ENCODE data around the gene ADGRB3.
"Not testable (repeated sequence)": the region's sequence is repeated elsewhere in the genome, so short reads cannot be mapped to it uniquely, and the experiment has no call there.

The ADGRB3 gene

DNA sequence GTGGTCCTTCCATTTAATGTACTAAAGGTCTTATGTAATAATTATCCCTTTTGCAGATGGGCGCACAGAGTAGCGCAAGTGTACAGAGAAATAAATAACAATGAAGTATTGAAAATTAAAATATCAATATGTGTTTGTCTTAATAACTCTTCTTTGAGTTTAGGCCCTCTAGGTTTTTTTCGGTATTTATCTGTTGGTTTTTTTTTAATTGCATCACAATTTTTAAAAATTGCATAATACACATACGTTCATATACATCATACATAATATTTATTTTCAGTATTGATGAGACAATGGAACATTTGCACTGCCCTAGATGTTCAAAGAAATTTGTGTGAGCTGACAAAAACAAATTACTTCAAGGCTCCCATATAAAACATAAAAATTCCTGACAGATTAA lies 15.1 kb downstream of the ADGRB3 start:
- DNase-seq: no peak

DNA sequence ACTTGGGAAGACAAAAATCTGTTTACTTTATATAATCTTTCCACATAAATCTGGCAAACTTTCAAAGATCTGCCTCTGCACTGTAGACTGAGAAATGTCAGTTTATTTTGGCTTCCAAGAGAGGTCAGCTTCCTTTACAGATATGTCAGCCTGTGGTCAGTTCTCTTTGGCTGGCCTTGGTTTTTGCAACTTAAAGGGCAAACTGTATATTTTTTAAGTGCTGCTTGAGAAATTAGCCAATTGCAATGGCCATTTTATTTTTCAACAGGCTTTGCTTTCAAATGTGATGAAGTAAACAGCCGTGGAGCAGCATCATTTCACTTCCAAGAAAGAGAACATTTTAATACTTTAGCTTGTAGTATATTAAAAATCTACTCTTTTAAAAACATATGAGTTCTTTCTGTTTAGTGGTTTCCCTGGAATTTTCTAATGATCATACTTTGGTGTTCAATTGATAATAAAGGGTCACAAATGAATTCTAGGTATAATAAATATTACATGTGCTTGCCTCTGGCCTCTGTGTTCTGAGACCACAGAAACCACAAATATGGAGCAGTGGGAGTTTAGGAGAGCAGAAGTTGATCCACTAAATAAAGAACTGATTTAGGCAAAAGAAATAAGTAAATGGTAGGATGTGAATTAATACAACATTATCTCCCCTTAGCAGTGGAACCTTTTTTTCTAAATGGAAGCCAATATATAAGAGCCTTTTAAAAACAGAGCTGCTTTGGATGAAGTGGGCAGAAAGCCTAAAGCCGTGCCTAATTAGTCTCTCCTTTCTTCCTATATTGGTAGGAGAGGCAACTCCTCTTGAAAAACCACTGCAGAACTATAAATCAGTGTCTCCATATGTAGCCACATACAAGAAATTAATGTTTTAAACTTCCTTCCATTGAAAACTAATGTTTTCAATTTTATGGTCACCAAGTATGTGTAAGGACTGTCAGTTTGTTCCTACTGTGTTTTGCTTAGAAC lies 16.2 kb downstream of the ADGRB3 start:
- peak; percentile 51 for DNase-seq

DNA sequence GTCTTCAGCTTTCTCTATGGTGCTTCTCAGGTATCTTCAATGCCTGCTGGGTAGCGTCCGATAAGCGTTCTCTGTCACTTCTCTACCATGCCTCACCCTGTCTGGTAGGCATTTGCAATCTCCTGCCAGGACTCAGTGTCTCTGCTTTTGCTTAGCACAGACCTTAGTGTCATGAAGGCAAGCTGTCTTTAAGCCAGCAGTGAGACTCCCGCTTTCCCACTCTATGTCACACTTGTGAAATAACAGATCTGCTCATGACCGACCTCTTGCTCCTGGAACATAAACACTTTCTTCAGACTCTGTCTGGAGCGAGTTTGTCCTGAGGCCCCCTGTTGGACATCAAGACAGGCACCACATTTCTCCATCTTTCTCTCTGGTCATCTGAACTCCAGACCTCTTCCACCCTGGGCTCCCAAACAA lies 17.0 kb downstream of the ADGRB3 start:
- no peak for DNase-seq

DNA sequence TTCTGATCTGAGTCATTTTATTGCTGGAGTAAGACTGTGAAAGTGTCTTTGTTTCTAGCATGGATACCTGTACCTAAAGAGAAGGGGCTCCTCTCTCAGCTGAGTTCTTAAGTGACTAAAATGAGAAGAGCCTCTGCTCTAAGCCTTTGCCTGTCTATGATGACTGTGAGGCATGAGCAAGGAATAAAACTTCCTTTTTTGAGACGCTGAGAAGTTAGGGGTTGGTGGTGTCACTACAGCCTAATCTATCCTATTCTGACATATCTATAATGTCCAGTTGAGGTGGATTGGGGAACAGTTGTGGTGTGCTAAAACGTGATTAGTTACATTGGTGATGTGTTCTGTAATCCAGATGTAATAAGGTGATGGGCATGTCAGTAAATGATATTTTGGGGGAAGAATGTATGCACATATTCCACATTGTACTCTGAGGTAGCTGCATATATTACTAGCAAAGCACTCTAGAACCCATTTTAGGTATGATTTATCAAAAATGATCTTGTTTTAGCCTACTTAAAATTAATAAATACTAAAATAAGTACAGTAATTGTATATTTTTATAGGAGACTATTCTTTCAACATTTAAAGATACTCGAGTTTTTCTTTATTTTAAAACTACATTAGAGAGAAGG lies 18.1 kb downstream of the ADGRB3 start:
- no peak for DNase-seq

DNA sequence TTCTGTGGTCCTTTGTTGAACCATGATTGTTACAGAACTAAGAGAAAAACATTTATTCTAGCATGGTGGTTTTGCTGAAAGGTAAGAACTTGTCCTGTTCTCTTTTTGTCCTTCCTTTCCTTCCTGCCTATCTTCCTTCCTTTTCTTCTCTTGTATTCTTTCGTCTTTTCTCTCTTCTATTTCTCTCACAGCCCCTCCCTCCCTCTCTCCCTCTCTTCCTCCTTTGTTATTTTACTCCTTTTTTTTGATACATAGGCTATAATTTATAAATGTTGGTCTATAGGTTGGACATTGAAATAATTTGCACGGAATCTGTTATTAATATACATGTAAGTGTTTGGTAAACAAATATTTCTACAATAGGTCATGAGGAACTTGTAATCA lies 18.6 kb downstream of the ADGRB3 start:
- no peak for DNase-seq

DNA sequence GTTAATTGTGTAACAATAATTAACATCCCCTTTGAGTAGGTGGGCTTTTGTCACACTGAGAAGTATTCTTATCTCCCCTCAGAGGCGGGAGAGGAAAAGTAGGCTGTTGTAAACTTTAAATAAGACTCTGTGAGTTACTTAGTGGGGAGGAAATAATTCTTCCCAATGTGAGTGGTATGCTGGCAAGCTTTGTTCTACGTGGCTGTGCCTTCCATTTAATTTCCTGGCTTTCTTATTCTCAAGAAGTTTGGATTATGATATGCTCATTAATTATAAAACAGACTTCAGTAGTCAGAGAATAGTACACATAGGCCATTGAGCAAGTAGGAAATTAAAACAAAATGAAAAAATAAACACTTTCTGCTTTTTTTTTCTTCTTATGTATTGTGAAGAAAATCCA lies 19.1 kb downstream of the ADGRB3 start:
- DNase-seq: no peak

DNA sequence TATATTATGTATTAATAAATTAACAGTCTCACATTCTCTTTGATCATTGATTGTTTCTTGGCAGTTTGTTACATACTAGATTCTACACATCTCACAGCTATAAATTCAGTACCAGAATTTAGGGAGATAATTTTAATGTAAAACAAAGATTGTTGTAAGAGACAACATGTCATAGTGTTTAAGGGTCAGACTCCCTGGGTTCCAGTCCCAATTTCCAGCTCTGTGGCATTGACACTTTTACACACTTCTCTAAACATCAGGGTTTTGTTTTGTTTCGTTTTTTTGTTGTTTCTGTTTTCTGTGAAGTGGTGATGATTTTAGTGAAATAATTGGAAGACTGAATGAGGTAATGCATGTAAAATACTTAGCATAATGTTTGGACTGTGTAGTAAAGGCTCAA lies 19.9 kb downstream of the ADGRB3 start:
- DNase-seq: no peak

DNA sequence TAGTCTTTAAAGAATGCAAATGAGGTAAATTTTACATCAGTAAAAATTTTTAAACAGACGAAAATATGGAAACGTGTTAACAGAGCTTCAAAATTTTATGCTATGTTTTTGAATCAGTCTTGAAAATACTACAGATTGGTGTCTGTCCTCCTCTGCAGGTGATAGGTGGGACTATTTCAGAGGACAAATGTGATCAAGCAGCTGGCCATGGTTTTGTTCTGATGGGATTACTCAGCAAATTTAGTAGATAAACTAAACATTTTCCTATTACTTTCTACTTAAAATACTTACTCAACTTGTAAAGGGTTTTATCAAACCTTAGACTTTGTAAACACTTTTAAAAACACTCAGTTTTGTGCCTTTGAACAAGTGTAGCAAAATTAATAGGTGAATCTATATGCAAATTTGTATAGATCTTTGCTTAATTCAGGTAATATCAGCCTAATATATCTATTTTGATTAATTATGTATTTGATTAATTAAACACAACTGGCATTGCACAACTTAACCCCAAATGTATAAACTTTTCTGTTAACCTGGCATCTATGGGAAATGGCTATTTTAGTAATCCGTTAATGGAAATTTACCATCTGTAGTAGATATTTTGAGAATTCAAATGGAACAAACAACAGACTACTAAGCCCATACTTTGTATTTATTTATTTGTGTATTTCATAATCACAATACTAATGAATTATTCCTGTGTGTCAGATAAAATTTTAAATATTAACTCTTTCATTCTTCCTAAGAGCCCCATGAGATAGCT lies 22.5 kb downstream of the ADGRB3 start:
- DNase-seq: no peak

DNA sequence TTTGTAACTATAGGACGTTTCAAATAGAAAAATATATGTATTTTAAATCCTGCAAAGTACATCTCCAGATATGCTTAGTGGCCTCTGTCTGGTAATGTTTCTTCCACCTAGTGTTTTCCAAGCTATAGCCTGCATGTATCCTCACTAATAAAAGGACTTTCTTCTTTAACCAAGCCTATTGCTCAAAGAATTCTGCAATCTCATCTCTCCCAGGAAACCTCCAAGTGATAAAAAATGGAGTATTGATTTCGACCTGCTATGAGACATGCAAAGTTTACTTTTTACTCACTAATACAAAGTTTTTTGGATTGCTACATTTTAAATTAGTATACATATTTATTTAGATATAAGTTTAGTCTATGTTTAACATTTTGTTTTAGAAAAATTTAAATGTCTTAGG lies 23.3 kb downstream of the ADGRB3 start:
- DNase-seq: no peak

DNA sequence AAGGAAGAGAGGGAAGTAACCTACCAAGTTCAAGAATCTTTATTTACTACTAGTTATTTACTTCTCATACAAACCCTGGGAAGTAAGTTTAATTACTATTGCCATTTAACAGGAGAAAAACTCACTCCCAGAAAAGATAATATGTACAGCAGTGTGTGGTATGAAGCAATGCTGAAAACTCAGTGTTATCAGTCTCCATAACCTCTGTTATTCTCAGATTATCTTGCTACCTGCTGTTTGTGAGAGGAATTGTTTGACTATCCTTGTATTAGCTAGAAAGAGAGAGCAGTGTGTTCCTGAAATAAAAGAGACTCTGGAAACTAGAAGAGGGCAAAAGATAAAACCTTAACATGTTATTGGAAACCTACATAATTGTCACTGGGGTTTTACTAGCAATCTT lies 38.2 kb downstream of the ADGRB3 start:
- DNase-seq: no peak

DNA sequence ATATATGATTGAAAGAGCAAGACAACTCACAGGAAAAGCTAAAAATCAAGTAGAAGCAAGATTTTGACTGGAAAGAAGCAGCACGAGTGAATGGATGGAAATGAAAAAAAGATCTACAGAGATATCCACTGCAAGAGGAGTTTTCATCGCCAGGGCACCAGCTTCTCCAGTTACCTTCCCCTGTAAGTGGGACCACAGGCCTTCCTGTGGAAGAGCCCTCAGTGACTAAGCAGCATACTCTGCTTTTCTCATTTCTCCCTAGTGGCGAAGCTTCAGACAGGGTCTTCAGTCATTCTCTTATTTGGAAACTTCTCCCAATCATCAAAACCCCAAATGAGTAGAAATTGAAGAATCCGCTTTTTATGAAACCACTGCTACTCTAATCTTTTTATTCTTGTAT lies 40.5 kb downstream of the ADGRB3 start:
- no peak for DNase-seq

DNA sequence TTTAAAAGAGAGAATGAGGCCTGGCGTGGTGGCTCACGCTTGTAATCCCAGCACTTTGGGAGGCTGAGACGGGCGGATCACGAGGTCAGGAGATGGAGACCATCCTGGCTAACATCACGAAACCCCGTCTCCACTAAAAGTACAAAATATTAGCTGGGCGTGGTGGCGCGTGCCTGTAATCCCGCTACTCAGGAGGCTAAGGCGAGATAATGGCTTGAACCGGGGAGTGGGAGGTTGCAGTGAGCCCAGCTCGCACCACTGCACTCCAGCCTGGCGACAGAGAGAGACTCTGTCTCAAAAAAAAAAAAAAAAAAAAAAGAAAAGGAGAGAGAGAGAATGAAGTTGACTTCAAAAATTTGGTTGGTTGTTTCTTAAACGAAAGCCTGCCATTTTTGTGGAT lies 41.0 kb downstream of the ADGRB3 start:
- DNase-seq: not testable (repeated sequence)

DNA sequence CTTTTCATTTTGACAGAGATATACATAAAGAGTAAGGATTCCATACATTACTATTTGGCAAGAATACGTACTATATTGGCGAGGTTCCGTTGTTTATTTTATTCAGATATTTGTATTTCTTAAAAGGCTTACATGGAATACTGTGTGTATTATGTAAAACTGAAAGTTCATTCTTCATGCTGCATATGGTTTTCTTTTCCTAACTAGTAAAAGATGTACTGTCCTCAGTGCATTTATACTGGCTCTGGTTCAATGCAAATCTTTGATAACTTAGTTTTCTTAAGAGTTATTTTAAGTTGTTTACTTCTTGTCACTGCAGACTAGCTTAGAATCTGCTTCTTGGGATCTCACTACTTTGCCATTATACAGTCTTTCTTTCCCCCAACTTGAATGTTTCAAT lies 42.0 kb downstream of the ADGRB3 start:
- no peak for DNase-seq

DNA sequence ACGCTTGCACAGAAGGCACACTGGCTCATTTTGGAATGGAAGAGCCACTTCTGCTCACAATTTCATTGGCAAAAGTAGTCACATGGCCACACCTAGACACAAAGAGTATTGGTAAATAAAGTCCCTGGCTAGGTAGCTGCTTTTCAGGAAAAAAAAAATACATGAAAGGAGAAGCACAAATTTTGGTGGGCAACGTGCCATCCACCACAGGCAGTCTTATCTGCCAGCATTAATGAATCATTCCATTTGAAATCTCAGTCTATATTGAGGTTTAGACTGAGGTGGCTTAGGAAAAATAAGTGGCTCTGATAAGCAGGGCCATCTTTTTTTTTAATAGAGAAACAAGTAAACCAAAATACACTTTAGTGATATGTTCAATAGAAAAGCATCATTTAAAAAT lies 44.3 kb downstream of the ADGRB3 start:
- DNase-seq: no peak

DNA sequence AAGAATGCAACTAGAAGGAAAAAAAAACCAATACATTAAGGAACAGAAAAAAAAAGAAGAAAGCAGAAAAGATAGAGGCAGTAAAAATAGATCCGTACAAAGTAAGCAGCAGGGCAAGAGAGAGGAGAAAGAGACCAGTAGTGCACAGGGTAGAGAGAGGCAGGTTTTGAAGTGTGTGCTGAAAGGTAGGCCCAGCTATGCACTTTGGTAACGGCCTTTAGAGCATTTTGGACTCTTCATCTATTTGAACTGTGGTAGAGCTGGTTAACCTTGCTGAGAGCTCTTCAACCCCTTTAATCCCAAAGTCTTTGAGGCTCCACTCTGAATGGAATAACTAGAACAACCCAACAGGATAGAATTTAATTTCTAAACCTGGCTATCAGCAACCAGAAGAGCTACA lies 45.2 kb downstream of the ADGRB3 start:
- no peak for DNase-seq

DNA sequence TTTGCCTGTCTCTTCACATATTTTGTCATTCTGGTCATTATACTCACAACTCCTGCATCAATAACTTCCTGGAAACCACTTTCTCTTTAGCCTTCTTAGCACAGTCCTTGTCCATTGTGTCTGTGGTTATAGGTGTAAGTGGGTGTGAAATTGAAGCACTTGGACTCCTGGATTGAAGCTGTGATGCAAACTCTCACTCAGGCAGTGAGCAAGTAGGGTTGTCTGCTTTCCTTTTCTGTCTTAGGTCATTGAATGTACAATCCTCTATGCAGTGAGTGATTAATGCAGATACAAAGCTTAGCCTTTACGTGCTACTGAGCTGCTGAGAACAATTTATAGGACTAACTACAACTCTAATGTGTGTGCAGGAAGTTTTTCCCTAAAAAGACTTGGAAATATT lies 54.8 kb downstream of the ADGRB3 start:
- DNase-seq: peak; percentile 92

DNA sequence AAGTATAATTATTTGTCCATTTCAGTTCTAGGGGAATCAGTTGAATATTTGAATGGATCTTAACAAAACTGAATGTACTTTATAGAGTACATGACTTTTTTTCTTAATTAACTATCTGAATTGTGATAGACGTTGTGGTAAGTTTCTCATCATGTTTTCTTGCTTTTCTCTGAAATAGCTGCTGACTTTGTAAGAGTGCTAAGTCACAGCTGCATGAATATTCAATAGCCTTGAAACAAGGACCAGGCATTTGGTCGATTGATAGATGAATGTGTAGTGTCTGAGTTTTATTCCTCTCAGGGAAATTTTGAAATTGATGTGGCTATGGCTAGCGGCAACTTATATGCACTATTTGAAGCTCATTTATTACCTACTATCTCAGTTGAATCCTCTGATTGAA lies 56.0 kb downstream of the ADGRB3 start:
- no peak for DNase-seq

DNA sequence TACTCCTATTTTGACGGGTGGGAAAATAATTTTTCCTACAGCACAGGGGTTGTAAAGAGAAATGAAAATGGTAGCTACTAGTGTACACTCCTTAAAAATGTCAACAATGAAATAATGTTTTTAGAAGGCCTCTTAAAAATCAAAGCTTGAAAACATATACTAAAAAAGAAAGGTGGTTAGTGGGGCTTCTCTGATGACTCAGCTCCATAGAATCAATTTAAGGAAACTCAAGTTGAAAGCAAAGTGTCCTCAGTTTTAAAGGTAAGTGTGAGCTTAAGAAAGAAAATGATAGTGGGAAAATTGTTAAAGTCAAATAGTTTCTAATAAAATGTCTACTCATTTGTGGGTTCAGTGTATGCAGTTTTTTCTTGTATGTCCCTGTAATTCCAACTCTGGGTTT lies 58.2 kb downstream of the ADGRB3 start:
- DNase-seq: no peak

DNA sequence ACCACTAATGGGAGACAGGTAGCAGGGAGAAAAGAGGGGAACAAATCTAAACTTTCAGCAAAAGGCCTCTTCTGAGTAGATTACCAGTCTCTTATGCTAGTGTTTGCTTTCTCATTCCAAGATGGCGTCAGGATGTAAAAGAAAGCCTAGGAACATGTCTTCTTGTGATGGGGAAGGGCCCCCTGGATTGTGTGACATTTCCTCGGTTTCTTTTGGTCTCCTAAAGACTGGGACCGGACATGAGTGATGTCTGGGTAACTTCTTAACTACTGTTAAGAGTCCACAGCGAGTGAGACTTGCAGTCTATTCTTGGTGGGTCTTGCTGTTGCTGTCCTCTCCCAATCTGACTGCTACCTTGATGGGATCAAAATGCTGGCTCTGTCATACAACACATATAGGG lies 60.3 kb downstream of the ADGRB3 start:
- DNase-seq: no peak

DNA sequence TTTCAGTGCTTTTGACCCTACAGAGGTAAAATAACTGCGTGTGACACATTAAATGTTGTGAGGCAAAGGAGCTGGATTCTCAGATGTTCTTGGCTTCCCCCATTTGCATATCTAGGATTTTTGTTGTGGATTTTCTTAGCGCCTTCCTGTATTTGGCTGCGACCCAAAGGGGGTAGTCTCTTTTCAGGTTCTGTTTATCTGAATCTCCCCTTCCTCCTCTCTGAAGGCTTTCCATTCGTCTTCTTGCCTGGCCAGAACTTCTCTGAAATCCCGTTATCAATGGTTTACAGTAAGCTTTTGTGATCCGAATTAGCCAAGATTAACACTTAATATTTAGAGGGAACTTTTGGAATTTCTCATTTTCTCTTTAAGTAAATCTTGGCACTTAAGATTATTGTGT lies 60.8 kb downstream of the ADGRB3 start:
- no peak for DNase-seq

DNA sequence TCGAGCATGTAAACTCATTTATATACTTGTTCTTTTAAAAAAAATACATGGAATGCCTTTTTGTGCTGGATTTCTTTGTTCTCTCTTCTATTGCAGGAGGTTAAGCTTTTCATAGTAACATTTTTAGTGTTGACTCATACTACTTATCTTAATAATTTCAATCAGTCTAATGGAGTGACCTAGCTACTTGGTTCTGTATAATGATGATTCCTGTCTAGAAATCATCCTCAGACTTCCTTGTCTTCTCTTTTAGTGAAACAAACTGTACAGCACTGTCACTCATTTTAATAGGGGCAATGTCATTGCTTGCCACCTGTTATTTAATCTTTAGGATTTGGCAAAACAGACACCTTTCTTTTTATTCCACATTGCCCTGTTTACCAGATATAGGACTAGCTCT lies 62.3 kb downstream of the ADGRB3 start:
- no peak for DNase-seq

DNA sequence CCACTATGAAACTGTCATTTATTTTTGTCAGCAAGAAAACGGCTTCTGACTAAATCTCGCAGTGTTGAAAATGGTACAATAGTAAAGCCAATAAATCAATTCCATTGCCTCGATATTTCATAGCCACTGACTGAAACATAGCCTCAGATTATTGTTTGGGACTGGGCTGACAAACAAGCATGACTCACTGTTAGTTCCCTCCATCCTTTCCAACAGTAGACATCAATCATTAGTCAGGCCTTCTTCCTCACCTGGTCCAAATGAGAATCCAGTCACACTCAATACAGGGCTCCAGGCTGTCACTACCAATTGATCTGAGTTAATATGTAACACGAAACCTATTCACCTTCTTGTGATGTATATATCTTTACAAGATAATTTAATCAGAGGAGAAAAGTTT lies 66.1 kb downstream of the ADGRB3 start:
- no peak for DNase-seq

DNA sequence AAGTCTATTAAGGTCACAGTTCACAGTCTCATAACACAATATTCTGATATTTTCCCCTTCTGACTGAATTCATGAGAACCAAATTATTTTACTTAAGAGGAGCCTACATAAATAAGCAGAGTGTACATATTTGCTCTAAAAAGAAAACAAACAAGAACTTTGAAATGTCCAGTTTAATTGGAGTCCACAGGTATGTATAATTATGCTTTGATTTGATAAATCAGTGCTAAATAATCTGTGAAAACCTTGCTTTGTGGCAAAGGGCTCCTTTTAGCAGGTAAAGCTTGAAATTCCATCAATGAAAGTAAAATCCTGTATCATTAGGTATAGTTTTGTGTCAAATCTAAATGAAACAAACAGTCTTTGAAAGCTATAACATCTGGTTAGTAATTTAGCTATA lies 69.4 kb downstream of the ADGRB3 start:
- no peak for DNase-seq

DNA sequence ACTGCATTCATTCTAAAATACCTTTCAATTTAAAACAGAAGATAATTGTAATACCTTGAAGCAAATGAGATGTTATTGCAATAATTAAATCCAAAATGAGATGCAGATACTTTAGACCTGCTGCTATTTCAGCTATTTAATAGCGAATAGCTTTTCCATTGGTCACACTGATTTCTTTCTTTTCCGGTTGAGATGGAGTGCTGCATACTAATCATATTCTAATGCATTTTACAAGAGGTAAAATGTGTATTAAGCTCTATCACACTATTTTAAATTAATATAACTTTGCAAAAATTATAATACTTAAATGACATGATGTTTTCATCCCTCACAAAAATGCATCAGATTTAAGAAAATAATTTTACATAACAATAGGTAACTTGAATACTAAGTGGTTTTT lies 74.0 kb downstream of the ADGRB3 start:
- DNase-seq: no peak
